ENCODE data around the gene ADK.
"Not testable (repeated sequence)": the region's sequence is repeated elsewhere in the genome, so short reads cannot be mapped to it uniquely, and the experiment has no call there.

Gene ADK

DNA sequence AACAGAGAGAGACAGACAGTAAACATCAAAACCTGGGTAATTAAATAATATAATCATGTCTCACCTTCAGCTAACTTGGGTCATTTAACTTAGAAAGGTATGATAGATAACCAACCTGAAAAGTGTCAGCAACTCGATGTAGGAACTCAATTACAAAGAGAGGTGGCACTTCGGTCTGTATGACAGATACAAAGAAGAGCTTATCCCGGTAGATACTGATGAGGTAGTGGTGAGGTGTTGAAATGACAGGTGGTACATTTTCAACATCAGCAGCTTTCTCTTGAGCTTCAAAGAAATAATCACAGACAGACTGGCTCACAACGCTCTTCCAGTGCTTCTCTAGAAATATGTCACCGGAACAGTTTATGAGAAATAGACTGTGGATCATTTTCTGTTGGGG is 13.0 kb upstream of the ADK start:
- in situ Hi-C loops (cut with HindIII; ENCODE audit: low sequenced_read_pairs) = no loop called here
- no peak for DNase-seq (ENCODE audit: low read depth)
- H3K4me3 ChIP-seq (ENCODE audit: low read depth, low read length) = no peak overlapping the region
- TF ChIP-seq CTCF (IDR thresholded peaks at IDR 0.05; ENCODE audit: low read depth, low read length, missing control alignments) = no peak

GRCh38 chr10:74138596-74138995 is 12.4 kb upstream of the ADK start:
- in situ Hi-C loops (cut with HindIII; ENCODE audit: low sequenced_read_pairs); H3K4me3 ChIP-seq (ENCODE audit: low read depth, low read length); DNase-seq (ENCODE audit: low read depth): not testable (repeated sequence)

DNA sequence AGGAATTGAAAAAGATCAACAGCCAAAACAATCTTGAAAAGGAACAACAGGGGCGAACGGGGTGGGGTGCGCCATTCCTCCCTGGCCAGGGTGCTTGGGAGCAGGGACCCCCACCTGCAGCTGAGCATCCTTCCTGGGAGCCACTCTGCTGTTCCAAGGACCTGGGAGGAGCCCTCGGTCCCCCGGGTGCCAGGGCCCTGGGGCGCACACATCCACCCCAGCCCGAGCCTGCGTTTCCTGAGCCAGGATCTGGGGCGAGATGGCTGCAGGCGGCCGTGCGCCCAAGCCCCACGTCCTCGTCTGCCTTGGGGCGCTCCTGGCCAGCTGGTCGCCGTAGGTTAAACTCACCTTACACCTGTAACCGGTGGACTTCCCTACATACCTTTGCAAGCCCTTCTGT is 11.0 kb upstream of the ADK start:
- TF ChIP-seq CTCF (IDR thresholded peaks at IDR 0.05; ENCODE audit: low read depth, low read length, missing control alignments) = no peak
- no peak for DNase-seq (ENCODE audit: low read depth)
- H3K4me3 ChIP-seq (ENCODE audit: low read depth, low read length) = no peak overlapping the region
- in situ Hi-C loops (cut with HindIII; ENCODE audit: low sequenced_read_pairs) = no loop called here

- no peak for DNase-seq (ENCODE audit: low read depth)
- no peak for TF ChIP-seq CTCF (IDR thresholded peaks at IDR 0.05; ENCODE audit: low read depth, low read length, missing control alignments)
- no peak overlapping the region for H3K4me3 ChIP-seq (ENCODE audit: low read depth, low read length)
- in situ Hi-C loops (cut with HindIII; ENCODE audit: low sequenced_read_pairs) = no loop called here
These were observed 10.5 kb upstream of the ADK start for GRCh38 chr10:74140553-74140952.

GRCh38 chr10:74145133-74145532 is 5.9 kb upstream of the ADK start:
- TF ChIP-seq CTCF (IDR thresholded peaks at IDR 0.05; ENCODE audit: low read depth, low read length, missing control alignments) = no peak
- no peak overlapping the region for H3K4me3 ChIP-seq (ENCODE audit: low read depth, low read length)
- peak; percentile 76 for DNase-seq (ENCODE audit: low read depth)
- in situ Hi-C loops (cut with HindIII; ENCODE audit: low sequenced_read_pairs) = no loop called here

- DNase-seq (ENCODE audit: low read depth); in situ Hi-C loops (cut with HindIII; ENCODE audit: low sequenced_read_pairs); H3K4me3 ChIP-seq (ENCODE audit: low read depth, low read length): not testable (repeated sequence)
These were observed 4.0 kb upstream of the ADK start for GRCh38 chr10:74146980-74147379.

DNA sequence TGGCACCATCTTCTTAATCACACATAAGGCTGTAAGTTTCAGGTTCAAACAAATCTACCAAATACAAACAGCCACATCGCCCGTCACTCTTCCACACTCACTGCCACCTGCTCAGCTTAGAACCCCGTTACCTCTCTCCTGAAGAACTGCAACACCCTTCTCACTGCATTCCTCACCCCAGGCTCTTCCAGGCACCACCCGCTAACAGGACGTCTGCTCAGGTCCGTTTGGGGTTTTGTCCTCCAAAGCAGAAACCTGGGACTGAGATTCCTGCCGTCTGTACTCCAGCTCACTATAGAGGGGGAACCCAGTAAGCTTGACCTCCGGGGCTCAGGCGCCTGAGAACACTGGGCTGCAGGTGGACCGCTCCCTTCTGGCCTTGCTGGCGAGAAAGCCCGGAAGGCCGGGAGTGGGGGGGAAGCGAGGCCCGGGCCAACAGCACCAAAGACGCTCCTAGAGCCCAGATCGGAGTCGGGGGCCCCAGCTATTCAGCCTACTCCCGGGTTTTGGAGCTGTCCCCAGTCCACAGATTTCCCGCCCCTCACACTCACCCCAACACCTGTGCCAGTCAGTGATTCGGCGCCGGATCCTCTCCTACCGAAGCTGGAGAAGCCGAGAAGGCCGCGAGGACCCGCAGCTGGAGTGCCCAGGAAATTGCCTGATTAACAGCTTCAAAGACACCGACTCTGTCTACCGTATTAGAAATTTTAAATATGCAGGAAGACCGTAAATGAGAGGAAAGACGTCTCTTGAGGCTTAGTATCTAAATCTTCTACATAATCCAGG is 624 bp upstream of the ADK start, which contains the start of gene AP3M1:
Gene AP3M1 (minus strand): TSS at position 625 of the 786 bp plus-strand sequence. CDS start 12,449 bp downstream, outside the sequence.
- in situ Hi-C loops (cut with HindIII; ENCODE audit: low sequenced_read_pairs) = no loop called here
- TF ChIP-seq CTCF (IDR thresholded peaks at IDR 0.05; ENCODE audit: low read depth, low read length, missing control alignments) = no peak
- H3K4me3 ChIP-seq (ENCODE audit: low read depth, low read length) = peak within 1 kb of the TSS; percentile 95
- no peak for DNase-seq (ENCODE audit: low read depth)
